Caco-2 (cell line): ENCODE measurements around the gene CIITA. TPM values are rescaled to one million over a fixed set of nuclear protein-coding genes. Genes with fewer than 3 reads are reported as not detected.

Source experiments
- BruUV-seq: library from RNA; stranded (reverse); fragments of 400-500 nt; replicated peaks from 2 replicates; lab custom pipeline; 2021; lab: Mats Ljungman, UMichigan
- CTCF ChIA-PET: fragments of 300-600 bp; sonication (Branson Sonifier 250); formaldehyde crosslinking; loops from one replicate; lab custom pipeline; 2022; ENCODE audit warnings: antibody characterized with exemption; lab: Charles Lee
- POLR2A ChIA-PET: fragments of 300-600 bp; sonication (Branson Sonifier 250); formaldehyde crosslinking; loops from one replicate; lab custom pipeline; 2022; ENCODE audit warnings: antibody characterized with exemption; lab: Charles Lee
- DNase-seq, 2 experiments: peaks; one replicate each; pipeline versions ENCODE4 v3.0.0 to v3.0.0-alpha.2; 2020 to 2022
- H3K27me3 ChIP-seq: replicated peaks from 2 replicates; pipeline ENCODE4 v1.6.0; 2011; ENCODE audit warnings: low read length; ENCODE audit not compliant: control insufficient read depth, insufficient read depth
- H3K36me3 ChIP-seq: 2 replicates; pipeline ENCODE4 v1.5.1; 2011; ENCODE audit warnings: low read length; ENCODE audit not compliant: control insufficient read depth, insufficient read depth
- H3K4me1 ChIP-seq: fragments of 250-450 bp; sonication (Bioruptor Pico); 2 replicates; pipeline ENCODE4 v1.5.1; 2020; ENCODE audit warnings: mild to moderate bottlenecking
- H3K4me3 ChIP-seq: 2 replicates; pipeline ENCODE4 v1.5.1; 2011; ENCODE audit warnings: low read depth, mild to moderate bottlenecking, control low read depth, low read length
- H3K9me3 ChIP-seq: fragments of 250-450 bp; sonication (Bioruptor Pico); 2 replicates; pipeline ENCODE4 v1.5.1; 2020; ENCODE audit warnings: mild to moderate bottlenecking, moderate library complexity
- H3K27ac Mint-ChIP-seq: one replicate; pipeline ENCODE4 v1.8.0; 2022; ENCODE audit warnings: mixed read lengths; ENCODE audit not compliant: unreplicated experiment
- H3K27me3 Mint-ChIP-seq: one replicate; pipeline ENCODE4 v1.8.0; 2022; ENCODE audit warnings: mixed read lengths; ENCODE audit not compliant: insufficient read depth, unreplicated experiment
- H3K36me3 Mint-ChIP-seq: one replicate; pipeline ENCODE4 v1.8.0; 2022; ENCODE audit warnings: mild to moderate bottlenecking, mixed read lengths; ENCODE audit not compliant: insufficient read depth, unreplicated experiment
- H3K4me1 Mint-ChIP-seq: one replicate; pipeline ENCODE4 v1.8.0; 2022; ENCODE audit warnings: low read depth, mixed read lengths; ENCODE audit not compliant: unreplicated experiment
- H3K4me3 Mint-ChIP-seq: one replicate; pipeline ENCODE4 v1.8.0; 2022; ENCODE audit warnings: mild to moderate bottlenecking, moderate library complexity, mixed read lengths; ENCODE audit not compliant: unreplicated experiment
- H3K9me3 Mint-ChIP-seq: one replicate; pipeline ENCODE4 v1.8.0; 2022; ENCODE audit warnings: mixed read lengths; ENCODE audit not compliant: unreplicated experiment
- intact Hi-C: fragments of 100-400 bp; cut with micrococcal nuclease; formaldehyde crosslinking; loops from one replicate; pipeline ENCODE4 v1.10.0; 2022; ENCODE audit not compliant: unreplicated experiment
- total RNA-seq: library from RNA; stranded (reverse); gene quantifications from 2 replicates; pipeline ENCODE4 v1.2.3, GENCODE V29; 2022
- TF ChIP-seq, protein P1 (sequence below), 2 experiments: fragments of 200-600 bp in 1 of 2; IDR thresholded peaks; 1 replicate in 1 of 2; 2 replicates in 1 of 2; pipeline versions ENCODE4 v1.5.1 to v1.8.0; 2011 to 2022; ENCODE audit warnings: antibody characterized with exemption in 1 of 2, control low read depth in 1 of 2, inconsistent platforms in 1 of 2, low read depth in 1 of 2, low read length in 1 of 2, mild to moderate bottlenecking in 1 of 2, moderate library complexity in 1 of 2; ENCODE audit not compliant: insufficient read depth in 1 of 2, severe bottlenecking in 1 of 2, unreplicated experiment in 1 of 2

CIITA gene
- total RNA-seq, 1 experiment from 2014 or later, result 0.27 TPM

DNA sequence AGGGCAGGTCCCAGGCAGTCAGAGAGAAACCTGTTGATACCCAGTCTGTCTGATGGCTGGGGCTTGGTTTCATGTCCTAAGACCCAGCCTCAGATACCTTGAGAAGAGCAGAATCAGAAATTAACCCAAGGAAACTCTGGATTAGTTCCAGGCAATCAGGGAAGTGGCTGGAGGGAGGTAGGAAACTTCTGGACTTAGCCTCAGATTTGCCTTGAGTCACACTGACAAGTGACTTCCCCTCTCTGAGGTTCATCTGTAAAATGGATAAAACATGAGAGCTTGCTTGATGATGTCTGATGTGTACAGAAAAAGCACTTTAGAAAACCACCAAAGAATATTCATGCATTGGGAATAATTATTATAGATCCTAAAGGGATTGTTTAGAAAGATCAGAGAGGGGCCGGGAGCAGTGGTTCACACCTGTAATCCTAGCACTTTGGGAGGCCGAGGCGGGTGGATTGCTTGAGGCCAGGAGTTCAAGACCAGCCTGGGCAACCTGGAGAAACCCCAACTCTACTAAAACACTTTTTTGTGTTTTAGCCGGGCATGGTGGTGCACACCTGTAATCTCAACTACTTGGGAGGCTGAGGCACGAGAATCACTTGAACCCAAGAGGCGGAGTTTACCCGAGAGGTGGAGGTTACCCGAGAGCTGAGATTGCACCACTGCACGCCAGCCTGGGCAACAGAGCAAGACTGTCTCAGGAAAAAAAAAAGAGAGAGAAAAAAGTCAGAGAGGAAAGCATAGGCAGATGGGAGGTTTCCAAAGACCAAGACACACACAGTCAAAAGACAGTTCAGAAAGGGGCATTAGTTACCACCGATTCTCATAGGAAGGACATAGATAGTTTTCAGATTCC, 3.8 kb downstream of the CIITA start:
- Histone ChIP-seq H3K4me3 (no peak overlapping the region), H3K4me1 (peaks cover 17% of the 10 kb centered on the region), H3K27me3 (no peaks in the 10 kb centered on the region), H3K9me3 (no peaks in the 10 kb centered on the region), H3K36me3 (no peaks in the 10 kb centered on the region)
- ChIA-PET CTCF (no interaction called here), POLR2A (no interaction called here)
- Mint-ChIP-seq H3K27me3 (peaks cover 12% of the 10 kb centered on the region), H3K4me3 (no peak overlapping the region), H3K9me3 (no peaks in the 10 kb centered on the region), H3K27ac (no peak overlapping the region), H3K4me1 (peaks cover 8% of the 10 kb centered on the region), H3K36me3 (no peaks in the 10 kb centered on the region)
- intact Hi-C loops, result no loop called here
- DNase-seq, result no peak
- BruUV-seq, result no TSS peak
- TF ChIP-seq, protein P1, sequence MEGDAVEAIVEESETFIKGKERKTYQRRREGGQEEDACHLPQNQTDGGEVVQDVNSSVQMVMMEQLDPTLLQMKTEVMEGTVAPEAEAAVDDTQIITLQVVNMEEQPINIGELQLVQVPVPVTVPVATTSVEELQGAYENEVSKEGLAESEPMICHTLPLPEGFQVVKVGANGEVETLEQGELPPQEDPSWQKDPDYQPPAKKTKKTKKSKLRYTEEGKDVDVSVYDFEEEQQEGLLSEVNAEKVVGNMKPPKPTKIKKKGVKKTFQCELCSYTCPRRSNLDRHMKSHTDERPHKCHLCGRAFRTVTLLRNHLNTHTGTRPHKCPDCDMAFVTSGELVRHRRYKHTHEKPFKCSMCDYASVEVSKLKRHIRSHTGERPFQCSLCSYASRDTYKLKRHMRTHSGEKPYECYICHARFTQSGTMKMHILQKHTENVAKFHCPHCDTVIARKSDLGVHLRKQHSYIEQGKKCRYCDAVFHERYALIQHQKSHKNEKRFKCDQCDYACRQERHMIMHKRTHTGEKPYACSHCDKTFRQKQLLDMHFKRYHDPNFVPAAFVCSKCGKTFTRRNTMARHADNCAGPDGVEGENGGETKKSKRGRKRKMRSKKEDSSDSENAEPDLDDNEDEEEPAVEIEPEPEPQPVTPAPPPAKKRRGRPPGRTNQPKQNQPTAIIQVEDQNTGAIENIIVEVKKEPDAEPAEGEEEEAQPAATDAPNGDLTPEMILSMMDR (IDR thresholded peaks at IDR 0.05; ENCODE audit: insufficient read depth in 1 of 2, low read depth in 1 of 2, low read length in 1 of 2, severe bottlenecking in 1 of 2, unreplicated experiment in 1 of 2), result no peak

DNA sequence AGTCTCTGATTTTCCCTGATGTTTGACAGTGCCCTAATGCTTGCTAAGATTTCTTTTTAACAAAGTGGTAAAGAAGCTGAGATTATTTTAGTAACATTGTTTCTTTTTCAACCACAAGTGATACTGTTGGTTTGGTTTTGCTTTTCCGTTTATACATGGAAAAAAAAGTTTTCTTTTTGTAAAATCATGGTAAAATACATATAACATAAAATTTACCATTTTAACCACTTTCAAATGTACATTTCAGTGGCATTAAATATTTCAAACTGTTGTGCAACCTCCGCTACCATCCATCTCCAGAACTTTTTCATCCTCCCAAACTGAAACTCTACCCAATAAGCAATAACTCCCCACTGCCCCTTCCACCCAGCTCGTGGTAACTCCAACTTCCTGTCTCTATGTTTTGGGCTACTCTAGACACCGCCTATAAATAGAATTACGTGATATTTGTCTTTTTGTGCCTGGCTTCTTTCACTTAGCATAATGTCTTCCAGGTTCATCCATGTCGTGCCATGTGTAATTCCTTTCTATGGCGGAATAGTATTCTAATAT, 4.6 kb downstream of the CIITA start:
- H3K9me3 ChIP-seq, result no peaks in the 10 kb centered on the region
- no peaks in the 10 kb centered on the region for H3K9me3 Mint-ChIP-seq
- no TSS peak for BruUV-seq
- DNase-seq, result no peak
- H3K4me3 Mint-ChIP-seq, result no peak overlapping the region
- no peaks in the 10 kb centered on the region for H3K27me3 ChIP-seq
- TF ChIP-seq, protein P1 (IDR thresholded peaks at IDR 0.05; ENCODE audit: insufficient read depth in 1 of 2, low read depth in 1 of 2, low read length in 1 of 2, severe bottlenecking in 1 of 2, unreplicated experiment in 1 of 2), result no peak
- H3K4me1 Mint-ChIP-seq, result peaks cover 8% of the 10 kb centered on the region
- peaks cover 9% of the 10 kb centered on the region for H3K27me3 Mint-ChIP-seq
- H3K36me3 Mint-ChIP-seq, result no peaks in the 10 kb centered on the region
- intact Hi-C loops, result loop anchor here (2.0 kb wide), 1 partner anchor 37 kb away; no protein-coding TSS in a partner anchor
- no peak overlapping the region for H3K27ac Mint-ChIP-seq
- ChIA-PET POLR2A (no interaction called here), CTCF (no interaction called here)
- no peak overlapping the region for H3K4me3 ChIP-seq
- H3K4me1 ChIP-seq, result peaks cover 17% of the 10 kb centered on the region
- no peaks in the 10 kb centered on the region for H3K36me3 ChIP-seq

DNA sequence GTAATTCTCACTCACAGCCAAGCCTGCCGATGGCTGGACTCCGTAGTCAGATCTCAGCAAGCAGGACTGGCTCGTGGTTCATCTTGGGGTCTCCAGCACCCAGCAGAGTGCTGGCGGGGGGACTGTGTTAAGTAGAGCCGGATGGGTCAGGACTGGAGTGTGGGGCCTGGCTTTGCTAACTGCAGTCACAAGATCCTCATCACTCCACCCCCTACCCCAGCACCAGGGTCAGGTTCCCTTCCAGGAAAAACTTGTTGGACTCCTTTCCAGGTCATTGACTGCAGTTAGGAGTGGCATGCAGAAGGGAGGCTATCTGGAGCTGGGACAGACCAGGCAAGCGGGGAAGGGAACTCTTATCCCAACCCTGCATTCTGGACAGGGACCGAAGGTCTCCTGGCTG, 6.0 kb downstream of the CIITA start:
- Histone ChIP-seq H3K4me3 (no peak overlapping the region), H3K36me3 (no peaks in the 10 kb centered on the region), H3K4me1 (peaks cover 17% of the 10 kb centered on the region), H3K9me3 (no peaks in the 10 kb centered on the region), H3K27me3 (no peaks in the 10 kb centered on the region)
- CTCF ChIA-PET, result no interaction called here
- peak; percentile 68 to 72 for DNase-seq
- BruUV-seq, result no TSS peak
- Mint-ChIP-seq H3K9me3 (no peaks in the 10 kb centered on the region), H3K36me3 (no peaks in the 10 kb centered on the region), H3K4me1 (peaks cover 8% of the 10 kb centered on the region), H3K4me3 (no peak overlapping the region), H3K27ac (no peak overlapping the region), H3K27me3 (peaks cover 4% of the 10 kb centered on the region)
- POLR2A ChIA-PET, result no interaction called here
- TF ChIP-seq, protein P1 (IDR thresholded peaks at IDR 0.05; ENCODE audit: insufficient read depth in 1 of 2, low read depth in 1 of 2, low read length in 1 of 2, severe bottlenecking in 1 of 2, unreplicated experiment in 1 of 2), result no peak
- intact Hi-C loops, result loop anchor here (2.0 kb wide), 1 partner anchor 36 kb away; no protein-coding TSS in a partner anchor
